Fibroblast of lung (primary cell): Measurements from ENCODE around the gene OAT. TPM values are rescaled to one million over a fixed set of nuclear protein-coding genes. Genes with fewer than 3 reads are reported as not detected.

Experiments used
- DNase-seq, 2 donors: peaks; one replicate each; pipeline versions ENCODE4 v3.0.0 to v3.0.0-alpha.2; 2010; ENCODE audit warnings: low read depth in 2 of 2
- H2AFZ ChIP-seq: 2 replicates; pipeline ENCODE4 v1.5.1; 2012; ENCODE audit warnings: low read length, control low read depth, inconsistent platforms
- H3K27ac ChIP-seq: 2 replicates; pipeline ENCODE4 v1.5.1; 2011; ENCODE audit warnings: low read length, control low read depth; ENCODE audit not compliant: insufficient read depth
- H3K27me3 ChIP-seq: 2 replicates; pipeline ENCODE4 v1.5.1; 2011; ENCODE audit warnings: mild to moderate bottlenecking, low read length; ENCODE audit not compliant: control insufficient read depth, insufficient read depth
- H3K36me3 ChIP-seq: 2 replicates; pipeline ENCODE4 v1.5.1; 2011; ENCODE audit warnings: low read length; ENCODE audit not compliant: control insufficient read depth, insufficient read depth
- H3K4me1 ChIP-seq: 2 replicates; pipeline ENCODE4 v1.5.1; 2011; ENCODE audit warnings: low read length; ENCODE audit not compliant: control insufficient read depth, insufficient read depth; ENCODE audit errors: extremely low read depth
- H3K4me2 ChIP-seq: 2 replicates; pipeline ENCODE4 v1.5.1; 2011; ENCODE audit warnings: low read length, control low read depth; ENCODE audit not compliant: insufficient read depth; ENCODE audit errors: extremely low read depth
- H3K4me3 ChIP-seq, 4 experiments: fragments of 200-600 bp in 1 of 4; sonication (generic) in 1 of 4; replicated peaks in 1 of 4; 2 replicates each; pipeline ENCODE4 v1.5.1; 2011 to 2016; ENCODE audit warnings: low read length in 4 of 4, low read depth in 3 of 4, mild to moderate bottlenecking in 3 of 4, control low read depth in 2 of 4, inconsistent platforms in 1 of 4, mixed read lengths in 1 of 4; ENCODE audit not compliant: insufficient read depth in 1 of 4; ENCODE audit errors: control extremely low read depth in 1 of 4
- H3K79me2 ChIP-seq: 2 replicates; pipeline ENCODE4 v1.5.1; 2012; ENCODE audit warnings: mild to moderate bottlenecking, low read length, inconsistent platforms; ENCODE audit not compliant: control insufficient read depth, insufficient read depth
- H3K9ac ChIP-seq: 2 replicates; pipeline ENCODE4 v1.5.1; 2011; ENCODE audit warnings: mild to moderate bottlenecking, low read length, control low read depth; ENCODE audit not compliant: insufficient read depth
- H3K9me3 ChIP-seq: 2 replicates; pipeline ENCODE4 v1.5.1; 2012; ENCODE audit warnings: low read depth, low read length; ENCODE audit not compliant: control insufficient read depth, insufficient read depth
- H4K20me1 ChIP-seq: 2 replicates; pipeline ENCODE4 v1.5.1; 2011; ENCODE audit warnings: low read length; ENCODE audit not compliant: control insufficient read depth, insufficient read depth; ENCODE audit errors: extremely low read depth
- CTCF ChIP-seq, 2 donors: IDR thresholded peaks in 1 of 2; conservative IDR thresholded peaks in 1 of 2; 1 replicate in 1 of 2; 2 replicates in 1 of 2; pipeline ENCODE4 v1.5.1; 2011 to 2012; ENCODE audit warnings: low read length in 2 of 2, control low read depth in 1 of 2, inconsistent platforms in 1 of 2, low read depth in 1 of 2, mild to moderate bottlenecking in 1 of 2
- EZH2 ChIP-seq: IDR thresholded peaks from 2 replicates; pipeline ENCODE4 v1.5.1; 2012; ENCODE audit warnings: low read length, control low read depth, mild to moderate bottlenecking; ENCODE audit errors: missing control alignments
- polyA plus RNA-seq, 2 donors: library from polyadenylated mRNA; depleted of rRNA in 1 of 2; stranded (reverse) in 1 of 2; unstranded in 1 of 2; fragments of >200 nt; gene quantifications; 2 replicates each; pipeline ENCODE4 v1.2.1, GENCODE V29; 2011 to 2012; ENCODE audit warnings: missing spikeins in 1 of 2
- total RNA-seq: library from RNA; depleted of rRNA; stranded (reverse); fragments of >200 nt; gene quantifications from 2 replicates; pipeline ENCODE4 v1.2.1, GENCODE V29; 2014

Gene OAT
- total and polyA plus RNA-seq, 2 donors (not counting 1 experiment from before 2014, with no cell fraction given), result 147 to 227 TPM

GRCh38 chr10:124458889-124459288, 40.2 kb upstream of the OAT start:
- Histone ChIP-seq H3K9ac (no peak overlapping the region), H3K27ac (no peak overlapping the region), H3K36me3 (no peaks in the 10 kb centered on the region), H2AFZ (no peak overlapping the region), H3K4me2 (no peak overlapping the region), H3K4me1 (no peaks in the 10 kb centered on the region), H4K20me1 (no peaks in the 10 kb centered on the region), H3K79me2 (no peaks in the 10 kb centered on the region), H3K9me3 (no peaks in the 10 kb centered on the region), H3K27me3 (peaks cover 29% of the 10 kb centered on the region), H3K4me3 (no peak overlapping the region)
- DNase-seq, result no peak
- TF ChIP-seq EZH2 (no peak), CTCF (conservative IDR thresholded peaks at IDR 0.05 in 1 of 2, IDR thresholded peaks at IDR 0.05 in 1 of 2; ENCODE audit: low read depth in 1 of 2, low read length in 2 of 2) (no peak)

- no peak for DNase-seq
- Histone ChIP-seq H3K4me2 (no peak overlapping the region), H3K36me3 (no peaks in the 10 kb centered on the region), H3K79me2 (no peaks in the 10 kb centered on the region), H3K4me3 (no peak overlapping the region), H4K20me1 (no peaks in the 10 kb centered on the region), H3K4me1 (no peaks in the 10 kb centered on the region), H3K27ac (no peak overlapping the region), H3K9ac (no peak overlapping the region), H3K27me3 (peaks cover 33% of the 10 kb centered on the region), H3K9me3 (no peaks in the 10 kb centered on the region), H2AFZ (no peak overlapping the region)
- TF ChIP-seq EZH2 (no peak), CTCF (conservative IDR thresholded peaks at IDR 0.05 in 1 of 2, IDR thresholded peaks at IDR 0.05 in 1 of 2; ENCODE audit: low read depth in 1 of 2, low read length in 2 of 2) (no peak)
Measured at GRCh38 chr10:124458473-124458872, 39.8 kb upstream of the OAT start.

- H3K9me3 ChIP-seq, result no peaks in the 10 kb centered on the region
- no peak overlapping the region for H3K9ac ChIP-seq
- peaks cover 46% of the 10 kb centered on the region for H3K27me3 ChIP-seq
- H2AFZ ChIP-seq, result no peak overlapping the region
- no peak for DNase-seq
- TF ChIP-seq CTCF (conservative IDR thresholded peaks at IDR 0.05 in 1 of 2, IDR thresholded peaks at IDR 0.05 in 1 of 2; ENCODE audit: low read depth in 1 of 2, low read length in 2 of 2) (no peak), EZH2 (no peak)
- H3K4me1 ChIP-seq, result no peaks in the 10 kb centered on the region
- H3K36me3 ChIP-seq, result no peaks in the 10 kb centered on the region
- H3K4me3 ChIP-seq, result no peak overlapping the region
- no peak overlapping the region for H3K4me2 ChIP-seq
- no peaks in the 10 kb centered on the region for H3K79me2 ChIP-seq
- no peak overlapping the region for H3K27ac ChIP-seq
- H4K20me1 ChIP-seq, result no peaks in the 10 kb centered on the region
Measured at GRCh38 chr10:124455441-124455840, 36.7 kb upstream of the OAT start.
